Embryonic facial prominence (tissue), 1 donor: ENCODE results near the gene TSGA10.
"Not testable (repeated sequence)": the region's sequence is repeated elsewhere in the genome, so short reads cannot be mapped to it uniquely, and the experiment has no call there.

Experiments
- DNase-seq: peaks from one replicate; pipeline ENCODE4 v3.0.0-alpha.2; 2016; ENCODE audit errors: extremely low spot score

Gene TSGA10, protein sequence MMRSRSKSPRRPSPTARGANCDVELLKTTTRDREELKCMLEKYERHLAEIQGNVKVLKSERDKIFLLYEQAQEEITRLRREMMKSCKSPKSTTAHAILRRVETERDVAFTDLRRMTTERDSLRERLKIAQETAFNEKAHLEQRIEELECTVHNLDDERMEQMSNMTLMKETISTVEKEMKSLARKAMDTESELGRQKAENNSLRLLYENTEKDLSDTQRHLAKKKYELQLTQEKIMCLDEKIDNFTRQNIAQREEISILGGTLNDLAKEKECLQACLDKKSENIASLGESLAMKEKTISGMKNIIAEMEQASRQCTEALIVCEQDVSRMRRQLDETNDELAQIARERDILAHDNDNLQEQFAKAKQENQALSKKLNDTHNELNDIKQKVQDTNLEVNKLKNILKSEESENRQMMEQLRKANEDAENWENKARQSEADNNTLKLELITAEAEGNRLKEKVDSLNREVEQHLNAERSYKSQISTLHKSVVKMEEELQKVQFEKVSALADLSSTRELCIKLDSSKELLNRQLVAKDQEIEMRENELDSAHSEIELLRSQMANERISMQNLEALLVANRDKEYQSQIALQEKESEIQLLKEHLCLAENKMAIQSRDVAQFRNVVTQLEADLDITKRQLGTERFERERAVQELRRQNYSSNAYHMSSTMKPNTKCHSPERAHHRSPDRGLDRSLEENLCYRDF

GRCh38 chr2:99154643-99155536 is at the start of gene TSGA10, which contains the start of gene LIPT1:
TSS of gene TSGA10 (minus strand) at chr2:99154942. CDS start at chr2:99109439, 45,503 bp downstream.
TSS of gene LIPT1 (plus strand) at chr2:99154967. CDS start at chr2:99161958, 6,991 bp downstream.
- DNase-seq = peak; percentile 86

- DNase-seq = no peak
Observed at GRCh38 chr2:99201959-99202678, 47.4 kb upstream of the TSGA10 start.

DNA sequence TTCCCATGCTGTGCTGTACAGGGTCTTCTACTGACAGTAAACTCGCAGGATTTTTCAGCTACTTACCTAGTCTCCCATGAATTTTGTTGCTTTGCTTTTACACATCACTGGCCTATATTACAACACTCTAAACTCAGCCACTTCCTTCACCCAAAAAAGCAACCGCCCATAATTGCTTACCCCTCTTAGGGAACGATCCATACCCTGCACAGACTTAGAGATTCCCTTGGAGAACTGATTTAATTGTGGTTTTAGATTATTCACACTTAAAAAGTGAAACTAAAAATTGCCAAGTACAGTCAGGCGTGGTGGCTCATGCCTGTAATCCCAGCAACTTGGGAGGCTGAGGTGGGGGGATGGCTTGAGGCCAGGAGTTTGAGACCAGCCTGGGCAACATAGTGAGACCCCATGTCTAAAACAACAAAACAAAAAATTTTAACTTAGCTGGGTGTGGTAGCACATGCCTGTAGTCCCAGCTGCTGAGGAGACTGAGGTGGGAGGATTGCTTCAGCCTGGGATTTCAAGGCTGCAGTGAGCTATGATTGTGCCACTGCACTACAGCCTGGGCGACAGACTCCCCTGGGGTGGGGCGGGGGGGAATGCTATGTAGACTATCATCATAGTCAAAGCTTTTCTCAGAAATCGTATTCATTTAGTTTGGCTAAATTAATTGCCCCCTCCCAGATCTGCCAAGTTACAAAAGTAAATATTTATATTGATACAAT is 45.5 kb upstream of the TSGA10 start:
- DNase-seq = no peak

DNA sequence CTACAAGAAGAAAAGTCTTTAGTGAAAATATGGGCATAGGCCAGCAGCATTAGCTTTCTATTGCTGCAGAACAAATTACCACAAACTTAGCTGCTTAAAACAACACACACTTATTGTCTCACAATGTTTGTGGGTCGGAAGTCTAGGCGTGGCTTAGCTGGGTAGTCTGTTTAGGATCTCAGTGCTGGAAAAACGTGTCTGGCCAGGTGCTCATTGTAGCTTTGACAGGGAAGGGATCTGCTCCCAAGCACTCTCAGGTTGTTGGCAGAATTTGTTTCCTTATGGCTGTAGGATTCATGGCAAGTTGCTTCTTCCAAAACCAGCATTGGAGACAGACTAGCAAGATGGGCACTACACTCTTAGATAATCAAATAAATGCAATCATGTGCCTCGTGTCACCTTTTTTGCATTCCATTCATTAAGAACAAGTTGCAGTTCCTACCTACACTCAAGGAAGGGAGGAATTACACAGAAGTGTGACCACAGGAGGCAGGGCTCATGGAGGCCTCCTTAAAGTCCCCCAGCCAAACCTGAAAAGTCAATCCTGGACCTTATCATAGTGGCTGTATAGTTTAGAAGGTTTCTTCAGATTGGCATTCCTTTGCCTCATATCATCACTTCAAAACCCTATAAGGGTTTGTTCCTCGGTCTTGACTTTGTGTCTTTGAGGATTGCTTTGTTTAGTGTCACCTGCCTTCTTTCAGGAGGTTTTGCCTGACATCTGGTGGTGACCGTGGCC is 43.5 kb upstream of the TSGA10 start:
- DNase-seq = no peak

DNA sequence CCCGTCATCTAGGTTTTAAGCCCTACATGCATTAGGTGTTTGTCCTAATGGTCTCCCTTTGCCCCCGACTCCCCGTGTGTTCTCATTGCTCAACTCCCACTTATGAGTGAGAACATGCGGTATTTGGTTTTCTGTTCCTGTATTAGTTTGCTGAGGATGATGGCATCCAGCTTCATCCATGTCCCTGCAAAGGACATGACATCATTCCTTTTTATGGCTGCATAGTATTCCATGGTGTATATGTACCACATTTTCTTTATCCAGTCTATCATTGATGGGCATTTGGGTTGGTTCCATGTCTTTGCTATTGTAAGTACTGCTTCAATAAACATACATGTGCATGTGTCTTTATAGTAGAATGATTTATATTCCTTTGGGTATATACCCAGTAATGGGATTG is 37.6 kb upstream of the TSGA10 start:
- not testable (repeated sequence) for DNase-seq

DNA sequence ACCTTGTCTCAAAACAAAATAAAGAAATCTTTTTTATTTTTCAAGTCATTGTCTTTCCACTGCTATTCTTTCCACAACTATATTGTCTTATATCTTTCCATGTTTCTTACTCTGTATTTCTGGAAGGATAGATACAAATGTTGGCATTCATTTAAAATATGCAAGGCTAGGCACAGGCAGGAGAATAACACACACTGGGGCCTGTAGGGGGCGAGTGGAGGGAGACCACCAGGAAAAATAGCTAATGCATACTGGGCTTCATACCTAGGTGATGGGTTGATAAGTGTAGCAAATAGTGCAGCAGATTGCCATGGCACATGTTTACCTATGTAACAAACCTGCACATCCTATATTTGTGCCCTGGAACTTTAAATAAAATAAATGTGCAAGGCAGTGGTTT is 35.8 kb upstream of the TSGA10 start:
- no peak for DNase-seq

DNA sequence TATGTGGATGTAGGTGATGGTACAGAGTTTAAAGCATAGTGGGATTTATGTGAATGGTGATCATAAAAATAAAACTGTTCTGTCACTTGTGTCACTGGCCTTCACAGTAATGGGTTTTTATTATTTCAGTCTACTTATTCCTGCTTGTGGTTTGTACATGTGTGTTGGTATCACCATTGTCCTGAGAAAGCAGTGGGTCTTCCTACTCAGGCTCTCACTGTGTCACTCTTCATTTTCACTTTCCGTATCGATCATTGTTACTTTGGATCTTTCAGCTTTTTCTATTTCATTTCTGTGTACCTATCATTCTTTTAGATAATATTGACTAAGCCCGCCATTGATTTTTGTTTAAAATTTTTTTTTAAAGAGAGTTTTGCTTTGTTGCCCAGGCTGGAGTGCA is 33.6 kb upstream of the TSGA10 start:
- DNase-seq = no peak

GRCh38 chr2:99187011-99187410 is 32.3 kb upstream of the TSGA10 start:
- DNase-seq = no peak

DNA sequence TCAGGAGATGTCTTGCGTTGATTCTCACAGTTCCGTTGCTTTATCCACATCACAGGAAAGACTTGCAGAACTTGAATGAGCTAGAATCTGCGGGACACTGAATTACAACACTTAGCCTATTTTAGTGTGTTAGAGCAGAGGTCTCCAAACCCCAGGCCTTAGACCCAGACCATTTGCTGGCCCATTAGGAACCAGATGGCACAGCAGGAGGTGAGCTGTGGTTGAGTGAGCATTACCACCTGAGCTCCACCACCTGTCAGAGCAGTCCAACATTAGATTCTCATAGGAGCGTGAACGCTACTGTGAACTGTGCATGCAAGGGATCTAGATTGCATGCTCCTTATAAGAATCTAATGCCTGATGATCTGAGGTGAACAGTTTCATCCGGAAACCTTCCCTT is 30.1 kb upstream of the TSGA10 start:
- DNase-seq = no peak

DNA sequence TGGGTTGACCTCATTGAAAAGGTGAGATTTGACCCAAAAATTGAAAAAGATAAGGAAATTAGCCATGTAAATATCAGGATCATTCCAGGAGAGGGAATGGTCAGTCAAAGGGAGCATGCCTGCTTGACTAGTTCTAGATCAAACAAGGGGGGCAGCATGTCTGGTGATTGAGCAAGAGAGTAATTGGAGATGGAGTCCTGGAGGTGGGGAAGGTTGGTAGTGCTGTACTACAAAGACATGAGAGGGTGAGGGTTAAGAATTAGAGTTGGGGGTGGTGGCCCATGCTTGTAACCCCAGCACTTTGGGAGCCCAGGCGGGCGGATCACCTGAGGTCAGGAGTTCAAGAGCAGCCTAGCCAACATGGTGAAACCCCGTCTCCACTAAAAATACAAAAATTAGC is 28.3 kb upstream of the TSGA10 start:
- DNase-seq = no peak

DNA sequence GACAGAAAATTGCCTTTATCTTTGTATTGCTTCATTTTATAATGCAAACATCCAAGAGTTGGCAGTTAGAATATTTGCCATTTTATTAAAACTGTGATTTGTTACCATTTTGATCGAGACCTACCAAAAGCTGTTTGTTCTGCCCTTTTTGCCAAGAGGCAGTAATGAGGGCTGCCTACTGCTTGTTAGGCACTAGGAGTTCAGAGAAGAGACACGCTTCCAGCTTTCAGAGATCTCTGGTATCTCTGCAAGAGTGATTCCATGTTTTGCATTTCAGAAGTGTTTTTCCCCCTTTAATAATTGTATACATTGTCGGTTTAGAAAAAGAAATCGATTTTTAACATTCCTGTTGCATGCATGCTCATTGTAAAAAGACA is 26.9 kb upstream of the TSGA10 start:
- no peak for DNase-seq

GRCh38 chr2:99180755-99181623 is 26.2 kb upstream of the TSGA10 start, which contains the start of the genes MITD1 and MRPL30:
TSS of gene MITD1 (minus strand) at chr2:99181058. CDS start at chr2:99180981, 77 bp downstream.
TSS of gene MRPL30 (plus strand) at chr2:99181184. CDS start at chr2:99186204, 5,020 bp downstream.
- DNase-seq = peak; percentile 94

DNA sequence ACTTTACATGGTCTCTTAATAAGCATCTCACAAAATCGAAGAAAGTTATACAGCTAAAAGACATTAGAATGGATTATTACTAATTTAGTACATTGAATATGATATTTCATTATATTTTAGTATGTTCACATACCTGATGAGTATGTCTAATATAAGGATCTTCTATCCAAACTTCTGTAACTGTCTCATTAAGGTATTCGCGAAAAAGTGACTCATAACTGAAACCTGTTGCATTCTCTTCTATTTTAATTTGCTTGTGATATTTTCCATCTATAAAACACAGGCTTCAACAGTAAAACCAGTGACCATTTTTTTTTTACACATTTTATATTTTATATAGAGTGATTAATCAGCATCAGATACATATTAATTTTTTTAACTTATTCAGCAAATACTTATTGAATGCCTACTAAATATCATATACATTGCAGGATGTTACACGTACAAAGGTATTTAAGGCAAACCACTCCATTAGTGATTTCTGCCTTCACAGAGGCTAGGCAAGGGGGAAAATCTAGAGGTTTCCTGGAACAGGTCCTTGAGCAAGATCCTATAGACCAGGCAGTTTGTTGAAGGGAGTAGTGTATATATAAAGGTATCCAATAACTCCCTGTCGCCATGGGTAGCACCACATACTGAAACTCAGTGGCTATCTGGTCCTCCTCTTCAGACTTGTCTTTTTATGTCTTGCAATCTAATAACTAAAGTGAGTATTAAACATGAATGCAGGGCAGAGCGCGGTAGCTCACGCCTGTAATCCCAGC is 16.8 kb upstream of the TSGA10 start:
- no peak for DNase-seq

- no peak for DNase-seq
Observed at GRCh38 chr2:99169534-99169933, 14.8 kb upstream of the TSGA10 start.

DNA sequence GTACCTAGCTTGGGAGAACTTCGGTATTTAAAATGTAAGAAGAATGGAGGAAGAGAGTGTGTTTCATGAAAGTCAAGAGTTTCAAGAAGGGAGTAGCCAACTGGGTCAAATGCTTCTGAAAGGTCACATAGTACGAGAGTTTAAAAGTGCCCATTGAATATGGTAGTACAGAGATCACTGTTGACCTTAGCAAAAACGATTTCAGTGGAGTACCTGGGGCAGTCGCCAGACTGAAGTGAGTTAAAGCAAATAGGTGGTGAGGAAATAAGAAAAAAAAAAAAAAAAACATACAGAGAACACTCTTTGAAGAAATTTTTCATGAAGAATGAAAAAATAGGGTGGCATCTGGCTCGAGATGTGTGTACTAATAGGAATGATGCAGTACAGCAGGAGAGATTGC is 11.5 kb upstream of the TSGA10 start:
- no peak for DNase-seq

DNA sequence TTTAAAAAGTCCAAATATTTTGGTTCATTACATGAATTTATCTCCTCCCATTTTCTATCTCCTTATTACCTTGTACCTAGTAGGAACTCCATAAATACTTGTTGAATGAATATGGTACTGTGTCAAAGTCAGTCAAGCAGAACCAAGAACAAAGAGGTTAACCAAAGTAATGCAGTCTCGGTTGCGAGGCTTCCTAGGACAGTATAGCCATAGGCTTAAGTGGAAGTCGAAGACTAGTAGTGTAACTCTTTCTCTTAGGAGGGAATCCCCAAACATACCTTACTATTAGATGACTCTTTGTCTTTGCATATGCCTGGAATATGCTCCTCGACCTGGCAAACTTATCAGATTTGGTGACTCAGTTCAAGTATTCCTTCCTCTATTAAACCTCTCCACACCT is 4.9 kb upstream of the TSGA10 start:
- no peak for DNase-seq

GRCh38 chr2:99158599-99158998 is 3.9 kb upstream of the TSGA10 start:
- no peak for DNase-seq

DNA sequence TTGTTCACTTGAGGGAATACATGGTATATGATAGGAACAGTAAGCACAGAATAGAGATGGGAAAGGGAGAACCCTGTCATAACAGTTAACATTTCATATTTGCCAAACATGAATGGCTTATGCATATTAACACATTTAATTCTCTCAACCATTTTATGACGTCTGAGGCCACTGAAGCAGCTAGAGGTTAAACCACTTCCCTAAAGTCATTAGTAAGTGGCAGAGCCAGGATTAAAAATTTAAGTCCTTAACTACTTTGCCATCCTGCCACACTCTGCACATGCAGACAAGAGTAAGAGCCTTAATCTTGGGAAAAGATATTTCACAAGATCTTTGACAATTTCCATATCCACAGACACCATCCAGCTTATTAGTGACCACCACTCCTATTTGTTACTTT is 2.1 kb upstream of the TSGA10 start:
- DNase-seq = no peak
